ENCODE data around the gene CRACR2B. TPM values are rescaled to one million over a fixed set of nuclear protein-coding genes. Genes with fewer than 3 reads are reported as not detected.

CRACR2B gene
- total RNA-seq, 1 donor from 2014 or later = 43.6 TPM

DNA sequence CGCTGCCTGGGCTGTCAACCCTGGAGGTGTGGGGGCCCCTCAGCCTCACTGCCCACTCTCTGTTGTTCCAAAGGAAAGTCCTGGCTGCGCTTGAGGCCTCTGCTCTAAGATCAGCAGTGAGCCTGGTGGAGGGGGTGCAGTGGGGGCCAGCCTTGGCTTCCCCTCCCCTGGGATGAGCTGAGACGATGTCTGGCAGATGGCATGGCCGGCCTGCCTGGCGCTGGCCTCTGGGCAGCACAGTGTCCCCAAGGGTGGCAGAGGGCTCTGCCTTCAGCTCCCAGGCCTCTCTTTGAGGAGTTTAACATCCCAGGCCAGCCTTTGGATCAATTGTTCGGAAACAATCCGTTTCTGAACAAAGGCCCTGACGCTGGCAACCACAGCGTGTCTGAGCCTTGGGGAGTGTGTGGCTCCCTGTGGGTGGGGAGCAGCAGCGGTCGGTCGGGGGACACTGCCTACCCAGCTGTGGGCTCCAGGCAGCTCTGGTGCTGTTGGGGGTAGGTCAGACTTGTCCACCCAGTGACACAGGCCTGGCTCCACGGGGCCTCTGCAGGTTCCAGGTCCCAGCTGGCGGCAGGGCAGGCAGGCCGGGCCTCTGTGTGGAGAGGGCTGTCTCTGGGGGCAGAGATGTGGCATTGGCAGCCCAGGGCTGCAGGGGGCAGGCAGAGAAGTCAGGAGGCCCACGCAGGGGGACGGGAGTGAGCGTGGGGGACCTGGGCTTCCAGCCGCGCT, 27.0 kb downstream of the CRACR2B start:
- intact Hi-C loops (cut with DNase I) = no loop called here
- ATAC-seq = no peak

GRCh38 chr11:855330-855674, 27.6 kb downstream of the CRACR2B start:
- Histone ChIP-seq H3K27me3 (ENCODE audit: low read depth) (no peaks in the 10 kb centered on the region), H3K27ac (no peak overlapping the region), H3K4me1 (peaks cover 14% of the 10 kb centered on the region)

More for the DNA sequence above, 27.0 kb downstream of the CRACR2B start:
- peaks cover 20% of the 10 kb centered on the region for H3K36me3 ChIP-seq
- no peak for DNase-seq
- TF ChIP-seq, protein P1, sequence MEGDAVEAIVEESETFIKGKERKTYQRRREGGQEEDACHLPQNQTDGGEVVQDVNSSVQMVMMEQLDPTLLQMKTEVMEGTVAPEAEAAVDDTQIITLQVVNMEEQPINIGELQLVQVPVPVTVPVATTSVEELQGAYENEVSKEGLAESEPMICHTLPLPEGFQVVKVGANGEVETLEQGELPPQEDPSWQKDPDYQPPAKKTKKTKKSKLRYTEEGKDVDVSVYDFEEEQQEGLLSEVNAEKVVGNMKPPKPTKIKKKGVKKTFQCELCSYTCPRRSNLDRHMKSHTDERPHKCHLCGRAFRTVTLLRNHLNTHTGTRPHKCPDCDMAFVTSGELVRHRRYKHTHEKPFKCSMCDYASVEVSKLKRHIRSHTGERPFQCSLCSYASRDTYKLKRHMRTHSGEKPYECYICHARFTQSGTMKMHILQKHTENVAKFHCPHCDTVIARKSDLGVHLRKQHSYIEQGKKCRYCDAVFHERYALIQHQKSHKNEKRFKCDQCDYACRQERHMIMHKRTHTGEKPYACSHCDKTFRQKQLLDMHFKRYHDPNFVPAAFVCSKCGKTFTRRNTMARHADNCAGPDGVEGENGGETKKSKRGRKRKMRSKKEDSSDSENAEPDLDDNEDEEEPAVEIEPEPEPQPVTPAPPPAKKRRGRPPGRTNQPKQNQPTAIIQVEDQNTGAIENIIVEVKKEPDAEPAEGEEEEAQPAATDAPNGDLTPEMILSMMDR (IDR thresholded peaks at IDR 0.05) = no peak
- no peaks in the 10 kb centered on the region for H3K9me3 ChIP-seq
- no peaks in the 10 kb centered on the region for H3K27me3 ChIP-seq (ENCODE audit: low read depth)
- no peak overlapping the region for H3K27ac ChIP-seq
- H3K4me3 ChIP-seq = no peak overlapping the region
- H3K4me1 ChIP-seq = peaks cover 13% of the 10 kb centered on the region

GRCh38 chr11:855796-856195, 28.1 kb downstream of the CRACR2B start:
- intact Hi-C loops (cut with DNase I) = no loop called here
- Histone ChIP-seq H3K36me3 (peaks cover 13% of the 10 kb centered on the region), H3K27ac (no peak overlapping the region), H3K4me1 (peaks cover 10% of the 10 kb centered on the region), H3K4me3 (no peak overlapping the region), H3K27me3 (ENCODE audit: low read depth) (no peaks in the 10 kb centered on the region), H3K9me3 (no peaks in the 10 kb centered on the region)
- ATAC-seq = no peak
- no peak for DNase-seq
- TF ChIP-seq, protein P1 (IDR thresholded peaks at IDR 0.05) = no peak

More at GRCh38 chr11:855330-855674, 27.6 kb downstream of the CRACR2B start:
- intact Hi-C loops (cut with DNase I) = no loop called here
- H3K4me3 ChIP-seq = no peak overlapping the region
- TF ChIP-seq, protein P1 (IDR thresholded peaks at IDR 0.05) = no peak
- DNase-seq (no peak), ATAC-seq (no peak)
- H3K9me3 ChIP-seq = no peaks in the 10 kb centered on the region
- H3K36me3 ChIP-seq = peaks cover 18% of the 10 kb centered on the region

DNA sequence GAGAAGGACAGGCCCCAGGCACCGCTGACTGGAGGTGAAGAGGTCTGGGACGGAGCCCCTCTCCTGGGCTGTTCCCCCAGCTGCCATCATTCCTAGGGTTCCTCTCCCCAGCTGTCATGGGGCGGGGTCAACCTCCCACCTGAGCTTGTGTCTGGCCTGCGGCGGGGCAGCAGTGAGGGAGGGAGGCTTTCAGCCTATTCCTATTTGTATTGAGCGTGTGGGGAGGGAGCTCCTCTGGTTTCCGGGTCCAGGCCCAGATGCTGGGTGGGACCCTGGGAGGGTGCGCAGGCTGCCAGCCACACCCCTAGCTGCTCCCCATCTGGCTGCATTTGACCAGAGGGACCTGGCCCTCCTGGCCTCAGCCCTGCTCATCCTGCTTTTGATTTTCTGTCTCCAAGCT, 28.7 kb downstream of the CRACR2B start:
- DNase-seq (no peak), ATAC-seq (no peak)
- Histone ChIP-seq H3K27me3 (ENCODE audit: low read depth) (no peaks in the 10 kb centered on the region), H3K27ac (no peak overlapping the region), H3K4me3 (no peak overlapping the region), H3K9me3 (no peaks in the 10 kb centered on the region), H3K36me3 (peaks cover 13% of the 10 kb centered on the region), H3K4me1 (peaks cover 10% of the 10 kb centered on the region)
- TF ChIP-seq, protein P1 (IDR thresholded peaks at IDR 0.05) = no peak
- intact Hi-C loops (cut with DNase I) = no loop called here

- ATAC-seq (no peak), DNase-seq (no peak)
- Histone ChIP-seq H3K27me3 (ENCODE audit: low read depth) (no peaks in the 10 kb centered on the region), H3K9me3 (no peaks in the 10 kb centered on the region), H3K4me3 (no peak overlapping the region), H3K36me3 (peaks cover 22% of the 10 kb centered on the region), H3K27ac (no peak overlapping the region), H3K4me1 (peaks cover 16% of the 10 kb centered on the region)
- intact Hi-C loops (cut with DNase I) = no loop called here
- TF ChIP-seq, protein P1 (IDR thresholded peaks at IDR 0.05) = no peak
Observed at GRCh38 chr11:858053-858761, 30.5 kb downstream of the CRACR2B start.

Measured in lower lobe of right lung (tissue), 2 donors.